OCI-LY7 (cell line): Measurements from ENCODE around the gene RAB26.
"Not testable (repeated sequence)": the region's sequence is repeated elsewhere in the genome, so short reads cannot be mapped to it uniquely, and the experiment has no call there.

ENCODE experiments used
- CTCF ChIP-seq: fragments of 200-600 bp; sonication (generic); conservative IDR thresholded peaks from 2 replicates; pipeline ENCODE4 v1.5.1; 2014; ENCODE audit warnings: mild to moderate bottlenecking, antibody characterized with exemption, low read length, moderate library complexity, mixed read lengths
- EZH2phosphoT487 ChIP-seq: fragments of 200-600 bp; sonication (generic); IDR thresholded peaks from 2 replicates; pipeline ENCODE4 v1.6.1; 2018; ENCODE audit warnings: low read depth, borderline replicate concordance, mild to moderate bottlenecking, mixed run types, antibody characterized with exemption, low read length, moderate library complexity, mixed read lengths

- TF ChIP-seq EZH2phosphoT487, CTCF: not testable (repeated sequence)
These were observed 33.4 kb upstream of the RAB26 start for GRCh38 chr16:2114885-2115590.
